HG02943 (cell line): ENCODE measurements around the gene IQGAP3.

Source experiments
- ATAC-seq: cut with Tn5 transposase; IDR thresholded peaks from one replicate; pipeline ENCODE4 v1.9.1; 2021; ENCODE audit warnings: mild to moderate bottlenecking, low read depth, moderate library complexity; ENCODE audit not compliant: unreplicated experiment

Gene IQGAP3

GRCh38 chr1:156523801-156524480 lies 48.4 kb downstream of the IQGAP3 start:
- no peak for ATAC-seq

- ATAC-seq: no peak
These were observed 49.9 kb downstream of the IQGAP3 start for GRCh38 chr1:156522443-156522970.

- ATAC-seq: no peak
These were observed 54.6 kb downstream of the IQGAP3 start for GRCh38 chr1:156517748-156518147.

GRCh38 chr1:156516821-156517220 lies 55.5 kb downstream of the IQGAP3 start:
- ATAC-seq: no peak

GRCh38 chr1:156515956-156516355 lies 56.4 kb downstream of the IQGAP3 start:
- no peak for ATAC-seq

GRCh38 chr1:156513185-156513584 lies 59.2 kb downstream of the IQGAP3 start:
- no peak for ATAC-seq

- no peak for ATAC-seq
These were observed 60.7 kb downstream of the IQGAP3 start for GRCh38 chr1:156511644-156512043.

- no peak for ATAC-seq
These were observed 61.7 kb downstream of the IQGAP3 start for GRCh38 chr1:156510709-156511108.

GRCh38 chr1:156509424-156510034 lies 62.8 kb downstream of the IQGAP3 start:
- ATAC-seq: no peak

- ATAC-seq: no peak
These were observed 63.5 kb downstream of the IQGAP3 start for GRCh38 chr1:156508955-156509234.

- no peak for ATAC-seq
These were observed 64.0 kb downstream of the IQGAP3 start for GRCh38 chr1:156508205-156508954.

- ATAC-seq: no peak
These were observed 65.9 kb downstream of the IQGAP3 start for GRCh38 chr1:156506450-156506849.

GRCh38 chr1:156505679-156506298 lies 66.6 kb downstream of the IQGAP3 start:
- no peak for ATAC-seq

- peak; percentile 48 for ATAC-seq
These were observed 67.3 kb downstream of the IQGAP3 start for GRCh38 chr1:156504821-156505678.

- ATAC-seq: no peak
These were observed 67.9 kb downstream of the IQGAP3 start for GRCh38 chr1:156504438-156504813.

- ATAC-seq: no peak
These were observed 68.5 kb downstream of the IQGAP3 start for GRCh38 chr1:156503698-156504437.

GRCh38 chr1:156502894-156503697 lies 69.3 kb downstream of the IQGAP3 start:
- ATAC-seq: no peak

- ATAC-seq: no peak
These were observed 69.9 kb downstream of the IQGAP3 start for GRCh38 chr1:156502391-156502893.
